Stimulated activated CD4-positive, alpha-beta T cell treated with anti-CD3 and anti-CD28 coated beads, TNF-alpha, amount 100 ng/mL, for 24 hours (primary cell): Measurements from ENCODE around the gene PDZD7.

Experiments used
- DNase-seq, 3 experiments: peaks; one replicate each; pipeline ENCODE4 v3.0.0-alpha.2; 2020; ENCODE audit warnings: low read depth in 3 of 3

PDZD7 gene

GRCh38 chr10:101002456-101002855, 28.5 kb downstream of the PDZD7 start:
- DNase-seq = no peak

GRCh38 chr10:101001659-101002035, 29.3 kb downstream of the PDZD7 start:
- no peak for DNase-seq

- DNase-seq = no peak
Observed at GRCh38 chr10:101000915-101001658, 29.8 kb downstream of the PDZD7 start.

GRCh38 chr10:101000127-101000914, 30.6 kb downstream of the PDZD7 start:
- no peak for DNase-seq

- no peak for DNase-seq
Observed at GRCh38 chr10:100999742-101000126, 31.2 kb downstream of the PDZD7 start, which contains the start of gene LZTS2. LZTS2 (plus strand) TSS chr10:100999808; CDS start chr10:101002539, 2,731 bp downstream.

GRCh38 chr10:100998991-100999741, 31.8 kb downstream of the PDZD7 start:
- DNase-seq = peak; percentile 58 to 76 (median 64)

GRCh38 chr10:100998183-100998990, 32.5 kb downstream of the PDZD7 start:
- DNase-seq = peak in 2 of 3 experiments; percentile 41 to 68

- peak; percentile 38 to 69 (median 44) for DNase-seq
Observed at GRCh38 chr10:100997360-100998182, 33.4 kb downstream of the PDZD7 start.

- peak in 1 of 3 experiments; percentile 34 for DNase-seq
Observed at GRCh38 chr10:100996678-100997359, 34.1 kb downstream of the PDZD7 start.

GRCh38 chr10:100995181-100995580, 35.7 kb downstream of the PDZD7 start:
- DNase-seq = no peak

- no peak for DNase-seq
Observed at GRCh38 chr10:100993986-100994708, 36.8 kb downstream of the PDZD7 start.

GRCh38 chr10:100989088-100989487, 41.8 kb downstream of the PDZD7 start:
- DNase-seq = no peak

- no peak for DNase-seq
Observed at GRCh38 chr10:100988166-100988565, 42.8 kb downstream of the PDZD7 start.

- DNase-seq = no peak
Observed at GRCh38 chr10:100987685-100988049, 43.3 kb downstream of the PDZD7 start.

- DNase-seq = peak; percentile 72 to 84 (median 81)
Observed at GRCh38 chr10:100986952-100987684, 43.8 kb downstream of the PDZD7 start, which contains the start of the genes MRPL43 and TWNK. MRPL43 (minus strand) TSS chr10:100987497; CDS start chr10:100987443, 54 bp downstream. TWNK (plus strand) TSS chr10:100987543; CDS start chr10:100988211, 668 bp downstream.

GRCh38 chr10:100986623-100986951, 44.3 kb downstream of the PDZD7 start:
- no peak for DNase-seq

- no peak for DNase-seq
Observed at GRCh38 chr10:100985336-100985735, 45.6 kb downstream of the PDZD7 start.

GRCh38 chr10:100984672-100985177, 46.2 kb downstream of the PDZD7 start:
- no peak for DNase-seq
